SK-N-SH (cell line): ENCODE measurements around the gene NFIA. TPM values are rescaled to one million over a fixed set of nuclear protein-coding genes. Genes with fewer than 3 reads are reported as not detected.

Source experiments
- CHD2 ChIP-seq: fragments of 150-350 bp; IDR thresholded peaks from 2 replicates; pipeline ENCODE4 v1.6.1; 2018; ENCODE audit warnings: low read length; ENCODE audit not compliant: partially characterized antibody
- EP300 ChIP-seq, 2 experiments: IDR thresholded peaks; 2 replicates each; pipeline versions ENCODE4 v1.4.0 to v1.6.1; 2012; ENCODE audit warnings: borderline replicate concordance in 1 of 2, low read depth in 1 of 2, low read length in 1 of 2
- EZH2phosphoT487 ChIP-seq: fragments of 200-600 bp; sonication (generic); IDR thresholded peaks from 2 replicates; pipeline ENCODE4 v1.6.1; 2017; ENCODE audit warnings: low read depth, mixed run types, mild to moderate bottlenecking, antibody characterized with exemption, moderate library complexity, borderline replicate concordance
- FOSL2 ChIP-seq: IDR thresholded peaks from 2 replicates; pipeline ENCODE4 v1.4.0; 2012; ENCODE audit warnings: low read depth, mild to moderate bottlenecking, moderate library complexity, borderline replicate concordance
- NRF1 ChIP-seq: IDR thresholded peaks from 2 replicates; pipeline ENCODE4 v1.6.1; 2012; ENCODE audit warnings: low read depth, mild to moderate bottlenecking, low read length
- PBX3 ChIP-seq: IDR thresholded peaks from 2 replicates; pipeline ENCODE4; 2012
- POLR2AphosphoS5 ChIP-seq: IDR thresholded peaks from 2 replicates; pipeline ENCODE4 v1.6.1; 2012; ENCODE audit warnings: low read depth, low read length
- RAD21 ChIP-seq: IDR thresholded peaks from 2 replicates; pipeline ENCODE4 v1.6.1; 2012; ENCODE audit warnings: mild to moderate bottlenecking, low read length
- REST ChIP-seq: IDR thresholded peaks from 2 replicates; pipeline ENCODE4 v1.6.1; 2012; ENCODE audit warnings: mild to moderate bottlenecking, low read depth, low read length, moderate library complexity
- RXRA ChIP-seq: IDR thresholded peaks from 2 replicates; pipeline ENCODE4 v1.4.0; 2012; ENCODE audit warnings: low read depth, mild to moderate bottlenecking, borderline replicate concordance
- SMC3 ChIP-seq: IDR thresholded peaks from 2 replicates; pipeline ENCODE4 v1.6.1; 2012; ENCODE audit warnings: low read depth, low read length, improper control_type of control experiment
- TAF1 ChIP-seq: IDR thresholded peaks from 2 replicates; pipeline ENCODE4 v1.6.1; 2012; ENCODE audit warnings: low read depth, mild to moderate bottlenecking, low read length, moderate library complexity, borderline replicate concordance
- TCF12 ChIP-seq: IDR thresholded peaks from 2 replicates; pipeline ENCODE4 v1.4.0; 2012
- TEAD4 ChIP-seq: IDR thresholded peaks from 2 replicates; pipeline ENCODE4 v1.4.0; 2012; ENCODE audit warnings: mild to moderate bottlenecking, borderline replicate concordance; ENCODE audit not compliant: insufficient read depth
- USF1 ChIP-seq: IDR thresholded peaks from 2 replicates; pipeline ENCODE4 v1.4.0; 2012; ENCODE audit warnings: low read depth, borderline replicate concordance
- polyA plus RNA-seq, 3 experiments: library from polyadenylated mRNA; depleted of rRNA; stranded (reverse); fragments of >200 nt; gene quantifications; 2 replicates each; pipeline ENCODE4 v1.2.3, GENCODE V29; 2012
- TF ChIP-seq, protein P1 (sequence below): fragments of 150-350 bp; IDR thresholded peaks from 2 replicates; pipeline ENCODE4 v1.6.1; 2016; ENCODE audit warnings: mild to moderate bottlenecking, low read depth, low read length

NFIA gene
- polyA plus RNA-seq, 1 of the 3 experiments (the other 2 are of a cell fraction) = 3.3 TPM

DNA sequence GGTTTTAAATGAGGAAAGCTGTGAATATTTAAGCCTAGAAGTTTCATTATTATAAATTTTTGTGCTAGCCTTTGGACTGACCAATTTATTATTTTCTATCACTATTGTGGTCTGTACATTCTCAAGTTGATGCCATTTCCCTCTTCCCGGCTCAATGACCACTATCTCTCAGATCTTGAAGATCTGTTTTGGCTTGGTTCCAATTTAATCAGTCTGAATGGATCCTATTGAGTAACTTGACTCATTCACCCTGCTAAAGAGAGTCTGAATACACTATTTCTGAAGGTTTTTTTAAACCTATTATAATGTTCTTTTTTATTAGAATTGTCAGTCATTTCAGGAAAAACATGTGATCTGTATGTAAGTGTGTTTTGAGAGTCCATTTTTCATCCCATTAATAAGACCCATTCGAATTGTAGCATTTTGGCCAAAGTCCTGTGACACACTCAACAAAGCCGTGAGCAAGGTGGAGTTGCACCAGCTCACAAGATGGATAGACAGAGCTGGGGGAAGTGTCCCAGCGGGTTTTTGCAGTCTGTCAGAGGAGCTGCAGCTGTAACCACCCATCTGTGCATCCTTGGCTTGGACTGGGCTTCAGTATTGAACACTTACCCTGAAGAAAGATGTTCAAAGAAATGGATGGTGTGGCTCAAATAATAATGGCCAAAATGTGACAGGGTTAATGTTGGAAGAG, 145.6 kb downstream of the NFIA start (continued):
- TF ChIP-seq REST (no peak), TEAD4 (peak; percentile 21; the same call in 1 of the 2 replicates), USF1 (no peak), RXRA (no peak), TAF1 (no peak), CHD2 (no peak), FOSL2 (peak; percentile 20; the same call in 1 of the 2 replicates), RAD21 (no peak), SMC3 (no peak), EZH2phosphoT487 (no peak), NRF1 (no peak), EP300 (IDR thresholded peaks at IDR 0.05; ENCODE audit: borderline replicate concordance in 1 of 2, low read depth in 1 of 2, low read length in 1 of 2) (peak; percentile 45 to 51; a peak in 2 of 4 replicates), POLR2AphosphoS5 (no peak), TCF12 (peak; percentile 91), PBX3 (peak; percentile 77)
- TF ChIP-seq, protein P1, sequence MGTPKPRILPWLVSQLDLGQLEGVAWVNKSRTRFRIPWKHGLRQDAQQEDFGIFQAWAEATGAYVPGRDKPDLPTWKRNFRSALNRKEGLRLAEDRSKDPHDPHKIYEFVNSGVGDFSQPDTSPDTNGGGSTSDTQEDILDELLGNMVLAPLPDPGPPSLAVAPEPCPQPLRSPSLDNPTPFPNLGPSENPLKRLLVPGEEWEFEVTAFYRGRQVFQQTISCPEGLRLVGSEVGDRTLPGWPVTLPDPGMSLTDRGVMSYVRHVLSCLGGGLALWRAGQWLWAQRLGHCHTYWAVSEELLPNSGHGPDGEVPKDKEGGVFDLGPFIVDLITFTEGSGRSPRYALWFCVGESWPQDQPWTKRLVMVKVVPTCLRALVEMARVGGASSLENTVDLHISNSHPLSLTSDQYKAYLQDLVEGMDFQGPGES = no peak
